ENCODE measurements around the gene EFNA2.

Gene EFNA2

DNA sequence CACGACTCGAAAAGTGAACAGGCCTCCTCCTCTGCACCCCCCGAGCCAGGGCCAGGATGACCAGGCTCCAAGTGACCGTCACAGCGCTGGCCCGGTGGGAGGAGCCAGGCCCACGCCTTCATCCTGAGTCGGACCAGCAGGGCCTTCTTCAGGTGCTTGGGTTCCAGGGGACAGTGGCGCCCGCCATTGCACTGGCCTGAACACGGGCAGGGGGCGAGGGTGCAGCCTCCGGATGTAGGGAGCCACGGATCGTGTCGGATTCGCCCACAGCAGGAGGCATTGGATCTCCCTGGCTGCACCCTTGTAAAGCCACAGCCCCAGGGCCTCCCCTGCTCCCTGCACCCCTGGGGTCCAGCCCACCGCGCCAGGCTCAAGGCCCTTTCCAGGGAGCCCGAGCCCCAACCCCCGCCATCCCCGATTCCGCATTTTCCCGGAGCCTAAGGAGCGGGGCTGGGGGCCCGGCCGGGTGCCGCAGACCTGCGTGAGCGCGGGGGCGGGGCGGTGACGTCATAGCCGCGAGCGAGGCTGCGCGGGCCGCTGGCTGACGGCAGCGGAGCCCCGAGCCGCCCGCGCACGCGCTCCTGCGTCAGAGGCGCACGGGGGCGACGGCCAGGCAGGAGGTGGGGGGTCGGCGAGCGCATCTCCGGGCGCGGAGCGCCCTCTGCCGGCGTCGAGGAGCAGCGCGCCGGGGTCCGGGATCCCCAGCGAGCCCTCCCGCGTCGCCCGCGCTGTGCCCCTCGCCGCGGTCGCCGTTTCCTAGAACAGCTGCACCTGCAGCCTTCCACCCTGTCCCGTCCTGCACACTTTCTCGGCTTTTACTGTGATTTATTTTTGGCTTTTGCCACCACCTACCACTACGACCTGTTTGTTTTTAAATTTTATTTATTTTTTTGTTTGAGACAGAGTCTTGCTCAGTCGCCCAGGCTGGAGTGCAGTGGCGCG is 45.6 kb upstream of the EFNA2 start:
- in situ Hi-C loops (cut with MboI; ENCODE audit: low pct_unique_long_range_greater_than_20kb, low sequenced_read_pairs, unreplicated experiment), result no loop called here
- TF ChIP-seq, protein P1, sequence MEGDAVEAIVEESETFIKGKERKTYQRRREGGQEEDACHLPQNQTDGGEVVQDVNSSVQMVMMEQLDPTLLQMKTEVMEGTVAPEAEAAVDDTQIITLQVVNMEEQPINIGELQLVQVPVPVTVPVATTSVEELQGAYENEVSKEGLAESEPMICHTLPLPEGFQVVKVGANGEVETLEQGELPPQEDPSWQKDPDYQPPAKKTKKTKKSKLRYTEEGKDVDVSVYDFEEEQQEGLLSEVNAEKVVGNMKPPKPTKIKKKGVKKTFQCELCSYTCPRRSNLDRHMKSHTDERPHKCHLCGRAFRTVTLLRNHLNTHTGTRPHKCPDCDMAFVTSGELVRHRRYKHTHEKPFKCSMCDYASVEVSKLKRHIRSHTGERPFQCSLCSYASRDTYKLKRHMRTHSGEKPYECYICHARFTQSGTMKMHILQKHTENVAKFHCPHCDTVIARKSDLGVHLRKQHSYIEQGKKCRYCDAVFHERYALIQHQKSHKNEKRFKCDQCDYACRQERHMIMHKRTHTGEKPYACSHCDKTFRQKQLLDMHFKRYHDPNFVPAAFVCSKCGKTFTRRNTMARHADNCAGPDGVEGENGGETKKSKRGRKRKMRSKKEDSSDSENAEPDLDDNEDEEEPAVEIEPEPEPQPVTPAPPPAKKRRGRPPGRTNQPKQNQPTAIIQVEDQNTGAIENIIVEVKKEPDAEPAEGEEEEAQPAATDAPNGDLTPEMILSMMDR (IDR thresholded peaks at IDR 0.05; ENCODE audit: extremely low read depth, insufficient read depth, missing control alignments), result peak; percentile 87
- DNase-seq (ENCODE audit: low spot score), result peak; percentile 100

DNA sequence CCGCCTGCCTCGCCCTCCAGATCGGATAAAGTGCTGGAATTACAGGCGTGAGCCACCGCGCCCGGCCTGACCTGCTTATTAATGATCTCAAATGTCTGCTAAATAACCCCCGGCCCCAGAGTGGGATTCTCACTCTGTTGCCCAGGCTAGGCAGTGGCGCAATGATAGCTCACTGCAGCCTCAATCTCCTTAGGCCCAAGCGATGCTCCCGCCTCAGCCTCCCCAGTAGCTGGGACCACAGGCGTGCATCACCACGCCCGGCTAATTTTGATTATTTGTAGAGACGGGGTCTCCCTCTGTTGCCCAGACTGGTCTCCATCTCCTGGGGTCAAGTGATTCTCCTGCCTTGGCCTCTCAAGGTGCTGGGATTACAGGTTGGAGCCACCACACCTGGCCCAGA is 44.7 kb upstream of the EFNA2 start:
- TF ChIP-seq, protein P1 (IDR thresholded peaks at IDR 0.05; ENCODE audit: extremely low read depth, insufficient read depth, missing control alignments), result no peak
- in situ Hi-C loops (cut with MboI; ENCODE audit: low pct_unique_long_range_greater_than_20kb, low sequenced_read_pairs, unreplicated experiment), result no loop called here
- no peak for DNase-seq (ENCODE audit: low spot score)

DNA sequence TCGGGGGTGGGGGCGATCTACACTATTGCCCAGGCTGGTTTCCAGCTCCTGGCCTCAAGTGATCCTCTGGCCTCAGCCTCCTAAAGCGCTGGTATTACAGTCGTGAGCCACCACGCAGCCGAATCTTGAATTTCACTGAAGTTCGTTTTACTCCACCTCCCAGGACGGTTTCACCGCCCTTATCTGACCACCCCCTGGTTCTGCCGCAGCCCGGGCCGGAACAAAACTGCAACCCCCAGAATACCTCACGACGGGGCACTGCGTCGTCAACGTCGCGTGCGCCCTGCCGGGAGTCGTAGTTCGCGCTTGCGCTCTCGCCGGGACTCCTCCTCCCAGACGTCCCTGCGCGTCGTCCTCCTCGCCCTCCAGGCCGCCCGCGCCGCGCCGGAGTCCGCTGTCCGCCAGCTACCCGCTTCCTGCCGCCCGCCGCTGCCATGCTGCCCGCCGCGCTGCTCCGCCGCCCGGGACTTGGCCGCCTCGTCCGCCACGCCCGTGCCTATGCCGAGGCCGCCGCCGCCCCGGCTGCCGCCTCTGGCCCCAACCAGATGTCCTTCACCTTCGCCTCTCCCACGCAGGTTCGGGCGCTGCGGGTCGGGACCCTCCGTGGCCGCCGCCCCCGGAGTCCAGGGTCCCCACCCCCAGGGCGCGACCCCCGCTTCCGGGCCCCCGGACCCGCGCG is 44.1 kb upstream of the EFNA2 start, which contains the start of gene ATP5F1D:
Gene ATP5F1D, plus strand, starts transcription at position 335 of the 679 bp plus-strand sequence. Its CDS starts 100 bp downstream, at position 435.
- peak; percentile 99 for DNase-seq (ENCODE audit: low spot score)
- TF ChIP-seq, protein P1 (IDR thresholded peaks at IDR 0.05; ENCODE audit: extremely low read depth, insufficient read depth, missing control alignments), result peak; percentile 0
- in situ Hi-C loops (cut with MboI; ENCODE audit: low pct_unique_long_range_greater_than_20kb, low sequenced_read_pairs, unreplicated experiment), result no loop called here

DNA sequence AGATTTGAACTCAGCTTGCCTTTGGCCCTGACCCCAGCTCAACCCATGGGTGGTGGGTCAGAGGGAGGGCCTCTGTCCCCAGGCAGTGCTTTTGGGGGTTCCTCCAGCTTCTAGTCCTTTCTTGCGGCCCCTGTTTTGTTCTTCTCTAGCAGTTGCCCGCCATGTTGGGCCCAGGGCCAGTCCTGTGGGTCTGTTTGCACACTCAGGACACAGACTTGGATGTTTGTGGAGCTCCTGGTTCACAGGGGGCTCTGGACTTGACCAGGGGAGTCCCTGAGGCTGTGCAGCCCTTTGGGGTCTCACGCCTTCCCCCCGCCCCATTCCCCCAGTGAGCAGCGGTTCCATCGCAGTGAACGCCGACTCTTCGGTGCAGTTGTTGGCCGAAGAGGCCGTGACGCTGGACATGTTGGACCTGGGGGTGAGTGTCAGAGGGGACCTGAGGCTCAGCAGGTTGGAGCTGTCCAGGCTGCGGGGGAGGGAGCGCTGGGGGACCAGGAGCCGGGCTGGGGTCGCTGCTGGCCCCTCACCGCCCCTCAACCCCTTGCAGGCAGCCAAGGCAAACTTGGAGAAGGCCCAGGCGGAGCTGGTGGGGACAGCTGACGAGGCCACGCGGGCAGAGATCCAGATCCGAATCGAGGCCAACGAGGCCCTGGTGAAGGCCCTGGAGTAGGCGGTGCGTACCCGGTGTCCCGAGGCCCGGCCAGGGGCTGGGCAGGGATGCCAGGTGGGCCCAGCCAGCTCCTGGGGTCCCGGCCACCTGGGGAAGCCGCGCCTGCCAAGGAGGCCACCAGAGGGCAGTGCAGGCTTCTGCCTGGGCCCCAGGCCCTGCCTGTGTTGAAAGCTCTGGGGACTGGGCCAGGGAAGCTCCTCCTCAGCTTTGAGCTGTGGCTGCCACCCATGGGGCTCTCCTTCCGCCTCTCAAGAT is 41.6 kb upstream of the EFNA2 start:
- in situ Hi-C loops (cut with MboI; ENCODE audit: low pct_unique_long_range_greater_than_20kb, low sequenced_read_pairs, unreplicated experiment), result no loop called here
- DNase-seq (ENCODE audit: low spot score), result peak; percentile 94
- TF ChIP-seq, protein P1 (IDR thresholded peaks at IDR 0.05; ENCODE audit: extremely low read depth, insufficient read depth, missing control alignments), result peak; percentile 95

DNA sequence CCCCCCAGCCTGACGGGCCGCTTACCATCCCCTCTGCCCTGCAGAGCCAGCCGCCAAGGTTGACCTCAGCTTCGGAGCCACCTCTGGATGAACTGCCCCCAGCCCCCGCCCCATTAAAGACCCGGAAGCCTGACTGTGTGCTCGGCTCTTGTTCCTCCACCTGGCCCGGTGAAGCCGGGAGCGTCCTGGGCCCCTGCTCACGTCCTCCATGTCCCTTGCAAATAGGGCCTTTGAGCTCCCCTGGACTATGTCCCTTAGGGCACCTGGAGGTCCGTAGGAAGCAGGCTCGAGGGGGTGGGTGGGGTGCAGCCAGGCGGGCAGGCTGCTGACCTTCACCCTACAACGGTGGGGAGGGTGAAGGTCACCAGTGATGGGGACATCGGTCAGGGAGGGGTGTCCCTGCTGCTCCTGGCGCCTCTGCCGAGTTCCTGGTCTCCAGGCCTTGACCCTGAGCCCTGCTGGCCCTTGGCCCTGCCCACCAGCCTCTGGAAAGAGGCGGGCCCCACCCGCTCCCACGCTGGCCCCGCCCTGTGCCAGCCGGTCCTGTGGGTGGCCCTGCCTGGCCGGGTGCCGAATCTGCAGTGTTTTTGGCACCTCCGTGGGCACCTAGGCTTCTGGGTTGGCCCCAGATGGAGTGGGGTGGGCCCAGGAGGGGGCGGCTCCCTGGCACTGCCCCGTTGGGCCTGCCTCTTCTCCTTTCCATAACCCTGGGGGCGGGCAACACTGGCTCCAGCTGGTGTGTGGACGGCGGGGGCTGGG is 40.8 kb upstream of the EFNA2 start:
- TF ChIP-seq, protein P1 (IDR thresholded peaks at IDR 0.05; ENCODE audit: extremely low read depth, insufficient read depth, missing control alignments), result no peak
- in situ Hi-C loops (cut with MboI; ENCODE audit: low pct_unique_long_range_greater_than_20kb, low sequenced_read_pairs, unreplicated experiment), result no loop called here
- DNase-seq (ENCODE audit: low spot score), result no peak
